Peyer's patch (tissue), 4 donors: ENCODE measurements around the gene ZNF827. TPM values are rescaled to one million over a fixed set of nuclear protein-coding genes. Genes with fewer than 3 reads are reported as not detected.

Experiments used
- DNase-seq, 3 donors: peaks; one replicate each; pipeline ENCODE4 v3.0.0-alpha.2; 2017 to 2019
- H3K27ac ChIP-seq, 4 donors: fragments of 200-600 bp; sonication (generic); one replicate each; pipeline ENCODE4 v1.5.1; 2016 to 2019
- H3K27me3 ChIP-seq, 2 donors: fragments of 200-600 bp; sonication (generic); one replicate each; pipeline ENCODE4 v1.5.1; 2019
- H3K36me3 ChIP-seq, 3 donors: fragments of 200-600 bp; sonication (generic); one replicate each; pipeline ENCODE4 v1.5.1; 2016 to 2019
- H3K4me1 ChIP-seq, 4 donors: fragments of 200-600 bp; sonication (generic); one replicate each; pipeline ENCODE4 v1.5.1; 2016 to 2019
- H3K4me3 ChIP-seq, 4 donors: fragments of 200-600 bp; sonication (generic); 1 replicate in 3 of 4; 2 replicates in 1 of 4; pipeline ENCODE4 v1.5.1; 2016 to 2019; ENCODE audit warnings: mild to moderate bottlenecking in 1 of 4
- H3K9me3 ChIP-seq, 4 donors: fragments of 200-600 bp; sonication (generic); one replicate each; pipeline ENCODE4 v1.5.1; 2016 to 2019; ENCODE audit warnings: mild to moderate bottlenecking in 1 of 4
- CTCF ChIP-seq, 6 experiments: fragments of 450-650 bp in 4 of 6; fragments of 200-600 bp in 2 of 6; sonication (generic) in 1 of 6; IDR thresholded peaks; one replicate each; pipeline ENCODE4 v1.5.1; 2017 to 2019; ENCODE audit warnings: antibody characterized with exemption in 6 of 6, mild to moderate bottlenecking in 3 of 6, moderate library complexity in 1 of 6
- POLR2A ChIP-seq, 2 donors: fragments of 450-650 bp; IDR thresholded peaks; one replicate each; pipeline ENCODE4 v1.5.1; 2017; ENCODE audit warnings: antibody characterized with exemption in 2 of 2, mild to moderate bottlenecking in 2 of 2, moderate library complexity in 2 of 2
- total RNA-seq, 4 donors: library from RNA; depleted of rRNA; stranded (reverse); fragments of >200 nt; gene quantifications; one replicate each; pipeline ENCODE4 v1.1.0, GENCODE V29; 2016

ZNF827 gene
- total RNA-seq, 4 donors from 2014 or later, result 46.3 to 206 (median 60.5) TPM

DNA sequence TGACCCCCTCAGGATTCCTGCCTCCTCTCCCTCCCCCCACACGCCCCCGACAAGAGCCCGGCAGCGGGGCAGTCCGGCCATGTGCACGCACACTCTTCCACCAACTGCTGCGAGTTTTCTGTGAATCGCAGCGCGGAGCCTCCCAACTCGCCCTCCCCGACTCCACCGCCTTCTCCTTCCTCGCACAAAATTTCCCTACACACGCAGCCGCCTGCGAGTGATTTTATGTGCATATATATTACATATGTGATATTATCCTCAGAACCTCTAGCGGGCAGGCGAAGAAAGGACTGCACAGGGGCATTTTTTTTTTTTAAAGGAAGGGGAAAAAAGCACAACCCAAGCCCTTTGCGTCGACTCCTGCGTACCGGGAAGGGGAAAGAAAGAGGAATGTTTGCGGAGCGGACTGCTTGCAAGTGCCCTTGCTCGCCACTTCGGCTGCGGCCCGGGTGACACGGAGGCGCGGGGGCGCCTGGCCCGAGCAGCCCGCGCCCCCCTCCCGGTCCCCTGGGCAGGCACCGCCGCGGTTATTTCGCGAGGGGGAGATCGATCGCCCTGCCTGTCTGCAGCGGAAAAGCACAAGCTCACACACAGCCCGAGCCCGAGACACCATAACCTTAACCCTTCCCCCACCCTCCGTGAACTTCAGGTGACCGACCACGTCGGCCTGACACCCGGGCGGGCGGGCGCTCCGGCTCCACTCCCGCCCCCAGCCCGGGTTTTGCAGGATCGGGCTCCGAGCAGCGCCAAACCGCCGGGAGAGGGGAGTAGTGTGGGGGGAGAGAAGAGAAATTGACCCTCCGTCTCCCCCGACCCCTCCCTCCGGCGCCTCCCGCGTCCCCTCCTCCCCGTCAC lies 2.3 kb downstream of the ZNF827 start:
- Histone ChIP-seq H3K9me3 (no peaks in the 10 kb centered on the region), H3K27me3 (no peaks in the 10 kb centered on the region), H3K36me3 (no peaks in the 10 kb centered on the region), H3K4me3 (peak overlapping the region; percentile 52 to 85 (median 81)), H3K27ac (peak overlapping the region; percentile 92 to 95 (median 94)), H3K4me1 (peaks cover 0 to 26% (median 0%) of the 10 kb centered on the region in 4 donors)
- DNase-seq, result peak; percentile 74 to 82 (median 77)
- TF ChIP-seq POLR2A (IDR thresholded peaks at IDR 0.05) (peak; percentile 11 to 22), CTCF (IDR thresholded peaks at IDR 0.05) (peak; percentile 2 to 32 (median 21))

- peak overlapping the region; percentile 92 to 95 (median 94) for H3K27ac ChIP-seq
- no peaks in the 10 kb centered on the region for H3K36me3 ChIP-seq
- peaks cover 0 to 28% (median 0%) of the 10 kb centered on the region in 4 donors for H3K4me1 ChIP-seq
- no peak for TF ChIP-seq POLR2A (IDR thresholded peaks at IDR 0.05)
- no peak for TF ChIP-seq CTCF (IDR thresholded peaks at IDR 0.05)
- H3K9me3 ChIP-seq, result no peaks in the 10 kb centered on the region
- no peaks in the 10 kb centered on the region for H3K27me3 ChIP-seq
- peak overlapping the region; percentile 52 to 85 (median 81) for H3K4me3 ChIP-seq
- DNase-seq, result peak; percentile 55 to 64 (median 57)
Observed at GRCh38 chr4:145935253-145936141, 3.1 kb downstream of the ZNF827 start.

- no peak for DNase-seq
- Histone ChIP-seq H3K9me3 (no peaks in the 10 kb centered on the region), H3K4me3 (no peak overlapping the region), H3K36me3 (no peaks in the 10 kb centered on the region), H3K27ac (peak overlapping the region in 2 of 4 donors; percentile 43 to 95), H3K4me1 (peaks cover 0 to 31% (median 0%) of the 10 kb centered on the region in 4 donors), H3K27me3 (no peaks in the 10 kb centered on the region)
- no peak for TF ChIP-seq POLR2A (IDR thresholded peaks at IDR 0.05)
- no peak for TF ChIP-seq CTCF (IDR thresholded peaks at IDR 0.05)
Observed at GRCh38 chr4:145934434-145935047, 4.1 kb downstream of the ZNF827 start.

DNA sequence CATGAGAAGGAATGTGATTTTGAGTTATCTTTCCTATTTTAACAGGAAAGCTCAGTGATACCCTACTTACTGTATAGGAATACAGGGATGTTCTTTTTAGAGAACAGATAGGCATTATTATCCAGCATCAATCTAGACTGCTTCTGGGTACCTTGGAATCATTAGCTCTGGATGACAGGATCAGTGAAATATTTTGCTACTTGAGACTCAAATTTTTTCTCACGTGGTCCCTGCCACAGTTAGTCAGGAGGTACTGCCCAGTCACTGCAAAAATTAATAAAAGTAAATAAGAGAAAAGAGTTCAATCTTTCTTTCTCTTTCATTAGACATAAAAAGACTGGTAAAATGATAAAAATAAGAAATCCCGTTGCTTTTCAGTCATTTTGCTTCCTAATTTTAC lies 5.5 kb downstream of the ZNF827 start:
- no peaks in the 10 kb centered on the region for H3K27me3 ChIP-seq
- H3K27ac ChIP-seq, result no peak overlapping the region
- H3K36me3 ChIP-seq, result no peaks in the 10 kb centered on the region
- DNase-seq, result no peak
- peaks cover 0 to 27% (median 0%) of the 10 kb centered on the region in 4 donors for H3K4me1 ChIP-seq
- no peaks in the 10 kb centered on the region for H3K9me3 ChIP-seq
- no peak overlapping the region for H3K4me3 ChIP-seq
- TF ChIP-seq CTCF (IDR thresholded peaks at IDR 0.05) (no peak), POLR2A (IDR thresholded peaks at IDR 0.05) (no peak)

- Histone ChIP-seq H3K36me3 (no peaks in the 10 kb centered on the region), H3K4me1 (peaks cover 0 to 27% (median 0%) of the 10 kb centered on the region in 4 donors), H3K9me3 (no peaks in the 10 kb centered on the region), H3K4me3 (no peak overlapping the region), H3K27me3 (no peaks in the 10 kb centered on the region), H3K27ac (no peak overlapping the region)
- no peak for DNase-seq
- TF ChIP-seq POLR2A (IDR thresholded peaks at IDR 0.05) (no peak), CTCF (IDR thresholded peaks at IDR 0.05) (no peak)
Observed at GRCh38 chr4:145931403-145931802, 7.2 kb downstream of the ZNF827 start.
